GM19193 (cell line): Measurements from ENCODE around the gene CHORDC1.

ENCODE experiments used
- POLR2A ChIP-seq: IDR thresholded peaks from 4 replicates; pipeline ENCODE4 v1.6.1; 2011; ENCODE audit not compliant: insufficient read depth, insufficient read length; ENCODE audit errors: extremely low read depth

Gene CHORDC1

DNA sequence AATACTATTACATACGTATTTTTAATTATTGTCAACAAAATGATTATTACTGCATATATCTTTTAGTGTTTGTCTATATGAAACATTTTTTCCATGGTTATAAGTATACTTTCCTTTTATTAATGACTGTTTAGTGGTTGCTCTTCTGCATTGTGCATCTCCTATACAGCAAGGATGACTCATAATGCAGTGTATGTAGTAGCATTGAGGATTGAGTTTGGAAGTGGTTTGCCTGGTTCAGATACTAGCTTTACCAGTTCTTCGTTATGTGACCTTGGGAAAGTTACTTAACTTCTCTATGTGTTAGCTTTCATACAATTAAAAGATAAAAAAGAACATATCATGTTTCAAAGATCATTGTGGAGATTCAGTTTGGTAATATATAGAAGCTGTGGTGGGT is 44.1 kb downstream of the CHORDC1 start:
- no peak for TF ChIP-seq POLR2A

- TF ChIP-seq POLR2A = no peak
Measured at GRCh38 chr11:90176069-90176468, 46.8 kb downstream of the CHORDC1 start.

GRCh38 chr11:90171359-90171758 is 51.5 kb downstream of the CHORDC1 start:
- TF ChIP-seq POLR2A = no peak

DNA sequence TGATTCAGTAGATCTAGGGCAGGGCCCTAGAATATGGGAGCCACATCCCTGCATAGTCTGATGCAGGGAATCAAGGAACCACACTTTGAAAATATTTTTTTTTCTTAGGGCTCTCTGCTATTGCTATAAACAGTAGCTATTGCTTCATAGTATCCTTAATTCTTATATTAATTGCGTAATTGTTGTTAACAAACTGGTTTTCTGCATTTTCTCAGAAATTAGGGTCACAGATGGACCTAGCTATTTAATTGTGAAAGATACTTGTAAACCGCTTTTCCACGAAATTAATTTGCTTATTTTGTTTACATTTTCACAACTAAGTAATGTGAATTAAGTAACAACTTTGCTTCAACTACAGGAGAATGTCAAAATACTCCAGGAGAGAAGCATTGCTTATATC is 54.3 kb downstream of the CHORDC1 start:
- TF ChIP-seq POLR2A = no peak
